Measurements from ENCODE around the gene LRRC74B.

The LRRC74B gene

DNA sequence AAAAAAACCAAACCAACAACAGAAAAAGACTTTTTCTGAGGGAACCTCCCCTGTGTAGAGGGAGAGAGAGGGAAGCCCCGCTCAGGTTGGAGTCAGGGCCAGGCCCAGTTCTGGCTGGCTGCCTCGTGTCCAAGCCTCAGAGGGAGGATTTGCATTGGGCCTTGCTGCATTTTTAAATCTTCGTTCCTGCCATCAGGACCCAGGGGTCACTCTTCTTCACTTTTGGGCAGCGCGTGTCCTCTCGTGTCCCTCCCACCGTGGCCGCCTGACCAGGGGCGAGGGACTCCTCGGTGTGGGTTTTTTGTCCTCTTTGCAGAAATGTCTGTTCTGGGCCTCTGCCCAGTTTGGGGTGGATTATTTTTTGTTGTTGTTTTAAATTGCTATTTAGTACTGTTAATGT is 57.9 kb downstream of the LRRC74B start:
- H3K79me2 ChIP-seq (ENCODE audit: insufficient read depth, low read length), result no peaks in the 10 kb centered on the region
- no peaks in the 10 kb centered on the region for H3K9me3 ChIP-seq (ENCODE audit: low read length)
- TF ChIP-seq CTCF (IDR thresholded peaks at IDR 0.05; ENCODE audit: low read length) (no peak), EZH2 (IDR thresholded peaks at IDR 0.05; ENCODE audit: borderline replicate concordance, low read length) (no peak)
- no peak overlapping the region for H2AFZ ChIP-seq (ENCODE audit: low read length)
- no peaks in the 10 kb centered on the region for H4K20me1 ChIP-seq (ENCODE audit: insufficient read depth, low read length)
- no peak overlapping the region for H3K4me3 ChIP-seq (ENCODE audit: low read depth, low read length, poor library complexity, severe bottlenecking)
- H3K36me3 ChIP-seq (ENCODE audit: insufficient read depth, low read length), result no peaks in the 10 kb centered on the region
- H3K27me3 ChIP-seq (ENCODE audit: insufficient read depth, low read length), result no peaks in the 10 kb centered on the region
- no peaks in the 10 kb centered on the region for H3F3A ChIP-seq (ENCODE audit: insufficient read depth, low read length)
- H3K27ac ChIP-seq (ENCODE audit: low read depth, low read length, poor library complexity, severe bottlenecking), result no peak overlapping the region
- H3K4me2 ChIP-seq (ENCODE audit: low read length), result no peak overlapping the region
- no peak overlapping the region for H3K9ac ChIP-seq (ENCODE audit: low read length)
- H3K9me2 ChIP-seq (ENCODE audit: low read depth, low read length), result no peaks in the 10 kb centered on the region
- H3K4me1 ChIP-seq (ENCODE audit: insufficient read depth, low read length, severe bottlenecking), result no peaks in the 10 kb centered on the region

DNA sequence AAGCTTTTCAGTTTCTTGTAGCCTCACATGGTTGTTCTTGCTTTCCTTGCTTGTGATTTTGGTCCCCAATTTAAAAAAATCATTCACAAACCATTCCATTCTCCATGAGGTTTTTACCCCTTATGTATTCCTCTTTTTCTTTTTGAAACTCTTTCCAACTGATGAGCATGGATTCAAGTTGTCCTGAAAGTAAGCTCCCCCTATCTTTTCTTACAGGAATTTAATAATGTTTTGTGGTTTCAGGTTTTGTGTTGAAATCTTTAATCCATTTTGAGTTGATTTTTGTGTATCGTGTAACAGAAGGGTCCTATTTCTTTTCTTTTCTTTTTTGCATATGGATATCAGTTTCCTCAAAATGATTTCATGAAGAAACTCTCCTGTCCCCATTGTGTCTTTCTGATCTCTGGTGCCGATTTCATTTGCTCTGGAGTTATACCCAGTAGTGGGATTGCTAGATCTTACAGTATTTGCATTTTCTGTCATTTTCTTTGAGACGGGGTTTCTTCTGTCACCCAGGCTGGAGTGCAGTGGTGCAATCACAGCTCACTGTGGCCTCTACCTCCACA is 58.5 kb downstream of the LRRC74B start:
- H3K79me2 ChIP-seq (ENCODE audit: insufficient read depth, low read length), result no peaks in the 10 kb centered on the region
- no peaks in the 10 kb centered on the region for H3K9me2 ChIP-seq (ENCODE audit: low read depth, low read length)
- no peak overlapping the region for H2AFZ ChIP-seq (ENCODE audit: low read length)
- H3K9me3 ChIP-seq (ENCODE audit: low read length), result no peaks in the 10 kb centered on the region
- H3K4me3 ChIP-seq (ENCODE audit: low read depth, low read length, poor library complexity, severe bottlenecking), result no peak overlapping the region
- no peaks in the 10 kb centered on the region for H3K36me3 ChIP-seq (ENCODE audit: insufficient read depth, low read length)
- no peak overlapping the region for H3K9ac ChIP-seq (ENCODE audit: low read length)
- no peak overlapping the region for H3K4me2 ChIP-seq (ENCODE audit: low read length)
- H3K27ac ChIP-seq (ENCODE audit: low read depth, low read length, poor library complexity, severe bottlenecking), result no peak overlapping the region
- no peaks in the 10 kb centered on the region for H4K20me1 ChIP-seq (ENCODE audit: insufficient read depth, low read length)
- no peaks in the 10 kb centered on the region for H3F3A ChIP-seq (ENCODE audit: insufficient read depth, low read length)
- H3K4me1 ChIP-seq (ENCODE audit: insufficient read depth, low read length, severe bottlenecking), result no peaks in the 10 kb centered on the region
- H3K27me3 ChIP-seq (ENCODE audit: insufficient read depth, low read length), result no peaks in the 10 kb centered on the region
- TF ChIP-seq CTCF (IDR thresholded peaks at IDR 0.05; ENCODE audit: low read length) (no peak), EZH2 (IDR thresholded peaks at IDR 0.05; ENCODE audit: borderline replicate concordance, low read length) (no peak)

GRCh38 chr22:21105294-21105693 is 59.5 kb downstream of the LRRC74B start:
- Histone ChIP-seq H2AFZ (ENCODE audit: low read length) (no peak overlapping the region), H3K27me3 (ENCODE audit: insufficient read depth, low read length) (no peaks in the 10 kb centered on the region), H3K79me2 (ENCODE audit: insufficient read depth, low read length) (no peaks in the 10 kb centered on the region), H3F3A (ENCODE audit: insufficient read depth, low read length) (no peaks in the 10 kb centered on the region), H3K4me1 (ENCODE audit: insufficient read depth, low read length, severe bottlenecking) (no peaks in the 10 kb centered on the region), H4K20me1 (ENCODE audit: insufficient read depth, low read length) (no peaks in the 10 kb centered on the region), H3K27ac (ENCODE audit: low read depth, low read length, poor library complexity, severe bottlenecking) (no peak overlapping the region), H3K4me3 (ENCODE audit: low read depth, low read length, poor library complexity, severe bottlenecking) (no peak overlapping the region), H3K4me2 (ENCODE audit: low read length) (no peak overlapping the region), H3K9me2 (ENCODE audit: low read depth, low read length) (no peaks in the 10 kb centered on the region), H3K36me3 (ENCODE audit: insufficient read depth, low read length) (no peaks in the 10 kb centered on the region), H3K9me3 (ENCODE audit: low read length) (no peaks in the 10 kb centered on the region), H3K9ac (ENCODE audit: low read length) (no peak overlapping the region)
- TF ChIP-seq CTCF (IDR thresholded peaks at IDR 0.05; ENCODE audit: low read length), result no peak
- TF ChIP-seq EZH2 (IDR thresholded peaks at IDR 0.05; ENCODE audit: borderline replicate concordance, low read length), result no peak
